Activated CD8-positive, alpha-beta memory T cell treated with anti-CD3 and anti-CD28 coated beads for 1 hour (primary cell): ENCODE measurements around the gene EQTN.

ENCODE experiments used
- DNase-seq, 2 donors: peaks; one replicate each; pipeline ENCODE4 v3.0.0-alpha.2; 2020; ENCODE audit warnings: low read depth in 1 of 2; ENCODE audit errors: extremely low read depth in 1 of 2

EQTN gene

DNA sequence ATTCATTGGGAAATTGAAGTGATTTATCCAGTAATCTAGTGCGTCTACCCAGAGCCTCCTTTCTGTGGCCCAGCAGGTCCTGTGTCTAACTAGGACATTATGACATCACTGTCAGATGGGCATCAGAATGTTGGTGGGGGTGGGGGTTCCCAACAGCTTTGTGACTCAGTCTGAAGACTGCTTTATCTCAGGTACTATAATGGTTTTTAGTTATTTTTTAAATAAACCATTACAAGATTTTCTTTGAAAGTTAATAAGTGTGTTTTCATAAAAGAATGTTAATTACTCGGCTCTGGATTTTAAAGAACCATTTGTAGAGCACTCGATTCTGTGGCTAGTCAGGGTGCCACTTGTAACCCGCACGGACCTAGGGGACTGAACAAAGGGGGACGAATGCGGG, at the start of gene EQTN:
Gene EQTN, minus strand, starts transcription at position 101 of the 400 bp plus-strand sequence. Its CDS starts 95 bp downstream, at position 6.
- no peak for DNase-seq

GRCh38 chr9:27344776-27345175, 47.8 kb upstream of the EQTN start:
- no peak for DNase-seq

DNA sequence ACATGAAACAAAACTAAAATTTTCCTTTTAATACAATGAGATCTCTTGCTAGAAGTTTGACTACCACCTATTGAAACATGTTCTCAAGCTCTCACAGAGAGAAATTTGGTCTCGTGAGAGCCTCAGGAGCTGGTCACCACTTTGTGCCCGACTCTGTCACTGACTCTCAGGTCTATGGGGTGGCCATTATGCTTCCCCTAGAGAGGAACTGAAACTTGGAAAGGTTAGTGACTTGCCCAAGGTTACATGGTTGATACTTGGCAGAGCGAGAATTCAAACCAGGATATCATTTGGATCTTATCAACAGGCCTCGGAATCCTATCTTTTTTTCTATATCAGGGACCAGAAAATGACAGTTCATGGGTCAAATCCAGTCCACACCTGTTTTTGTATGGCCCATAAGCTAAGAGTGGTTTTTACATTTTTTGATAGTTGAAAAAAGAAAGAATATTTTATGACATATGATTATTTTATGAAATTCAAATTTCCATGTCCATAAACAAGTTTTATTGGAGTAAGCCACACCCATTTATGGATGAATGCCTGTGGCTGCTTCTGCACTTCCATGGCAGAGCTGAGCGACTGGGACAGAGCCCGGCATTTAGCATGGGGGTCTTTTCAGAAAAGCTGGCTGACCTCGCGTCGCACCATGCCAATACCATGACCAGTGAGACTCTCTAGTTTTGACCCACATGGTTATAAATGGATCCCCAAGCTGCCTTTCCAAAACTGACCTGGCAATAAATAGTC, 44.8 kb upstream of the EQTN start:
- no peak for DNase-seq

GRCh38 chr9:27340961-27341511, 44.1 kb upstream of the EQTN start:
- no peak for DNase-seq

- no peak for DNase-seq
These were observed 43.3 kb upstream of the EQTN start for GRCh38 chr9:27340285-27340674.

- DNase-seq, result no peak
These were observed 42.8 kb upstream of the EQTN start for GRCh38 chr9:27339661-27340284.

GRCh38 chr9:27338527-27338903, 41.6 kb upstream of the EQTN start:
- no peak for DNase-seq

GRCh38 chr9:27337833-27338526, 41.0 kb upstream of the EQTN start:
- DNase-seq, result no peak

DNA sequence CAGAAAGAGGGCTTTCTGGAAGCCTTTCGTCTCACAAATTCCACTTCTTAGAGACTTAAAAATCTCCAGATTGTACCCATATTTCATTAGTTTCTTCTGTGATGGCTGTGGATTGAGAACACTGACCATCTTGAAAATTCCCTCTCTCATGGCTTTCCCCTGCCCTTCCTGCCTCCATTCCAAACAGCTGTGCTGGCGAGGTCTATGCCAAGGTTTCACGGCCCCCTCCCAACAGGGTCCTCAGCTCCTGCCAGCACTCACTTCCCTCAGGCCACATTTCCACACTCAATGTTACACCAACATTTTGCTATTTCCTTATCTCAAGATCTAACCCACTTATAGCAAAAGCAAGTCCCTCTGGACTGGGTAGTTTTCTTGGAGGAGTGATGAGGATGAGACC, 40.3 kb upstream of the EQTN start:
- no peak for DNase-seq

GRCh38 chr9:27336829-27337228, 39.9 kb upstream of the EQTN start:
- DNase-seq, result no peak

GRCh38 chr9:27336126-27336525, 39.2 kb upstream of the EQTN start:
- DNase-seq, result no peak

GRCh38 chr9:27335075-27335474, 38.1 kb upstream of the EQTN start:
- no peak for DNase-seq

DNA sequence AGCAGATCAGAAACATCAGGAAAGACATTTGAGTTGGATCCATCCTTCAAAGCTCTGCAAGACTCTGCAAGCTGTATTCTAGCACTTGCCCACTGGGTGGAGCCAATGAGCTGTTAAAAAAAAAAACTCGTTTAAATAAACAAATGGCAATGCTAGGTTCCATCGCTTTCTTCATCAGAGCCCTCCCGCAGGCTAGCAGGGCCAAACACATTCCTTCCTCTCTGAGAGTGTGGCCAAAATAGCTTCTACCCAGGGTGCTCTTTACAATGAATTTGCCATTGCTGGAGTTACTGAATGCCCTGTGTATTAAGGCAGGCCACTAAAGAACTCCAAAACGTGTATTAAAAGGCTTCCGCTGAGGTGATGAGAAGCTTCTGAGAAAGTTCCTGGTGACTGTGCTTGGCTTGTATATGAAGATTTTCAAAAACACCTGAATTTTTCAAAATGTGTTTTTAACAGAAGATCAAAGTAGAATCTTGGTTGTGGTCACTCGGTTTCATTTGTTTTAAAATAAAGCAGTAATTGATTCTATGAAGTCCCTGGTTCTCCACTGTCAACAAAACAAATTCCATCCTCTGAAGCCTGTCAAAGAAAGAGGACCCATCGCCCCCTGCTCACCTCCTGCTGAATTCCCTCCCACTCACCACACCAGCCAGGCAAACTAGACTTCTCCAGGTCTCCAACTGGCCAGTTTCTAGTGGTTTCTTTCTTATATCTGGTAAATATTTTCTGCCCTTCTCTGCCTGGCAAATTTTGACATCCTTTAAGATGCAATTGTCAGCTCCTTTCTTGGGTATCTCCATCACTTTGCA, 36.5 kb upstream of the EQTN start:
- DNase-seq, result peak in 1 of 2 donors; percentile 13

DNA sequence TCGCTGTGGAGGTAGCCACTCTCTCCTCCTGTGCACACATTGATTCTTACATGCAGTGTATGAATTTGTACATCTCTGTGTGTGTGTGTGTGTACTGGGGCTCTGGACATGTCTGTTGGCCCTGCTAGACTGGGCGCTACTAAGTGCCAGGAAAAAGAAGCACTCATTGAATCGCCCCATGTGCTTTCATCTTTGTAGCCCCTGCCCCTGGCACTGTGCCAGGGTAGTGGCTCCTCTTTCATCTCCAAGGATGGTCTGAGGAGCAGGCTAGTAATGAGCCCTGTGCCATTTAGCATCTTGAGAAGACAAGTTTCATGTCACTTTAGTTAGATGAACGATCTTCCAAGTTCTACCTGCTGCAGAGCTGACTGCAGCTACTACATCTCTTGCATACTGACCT, 34.4 kb upstream of the EQTN start:
- DNase-seq, result no peak

- no peak for DNase-seq
These were observed 32.3 kb upstream of the EQTN start for GRCh38 chr9:27329291-27329690.

DNA sequence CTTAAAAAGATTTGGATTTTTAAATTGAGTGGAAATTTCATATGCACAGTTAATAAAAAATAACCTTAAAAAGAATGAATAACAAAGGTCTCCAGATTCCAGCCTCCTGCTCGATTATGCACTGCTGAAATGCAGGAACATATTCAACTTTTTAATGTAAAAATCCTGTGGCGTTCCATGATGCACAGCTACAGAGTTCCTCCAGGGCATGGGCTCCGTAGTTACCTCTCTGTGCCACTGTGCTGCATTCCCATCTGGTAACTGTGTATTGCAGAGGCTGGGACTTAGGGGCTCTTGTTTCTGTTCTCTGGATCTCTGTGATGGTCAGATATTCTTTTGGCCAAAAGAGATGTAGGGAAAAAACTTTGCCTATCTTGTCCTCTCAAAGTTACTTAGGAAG, 31.5 kb upstream of the EQTN start:
- DNase-seq, result no peak

GRCh38 chr9:27311184-27311583, 14.2 kb upstream of the EQTN start:
- no peak for DNase-seq

DNA sequence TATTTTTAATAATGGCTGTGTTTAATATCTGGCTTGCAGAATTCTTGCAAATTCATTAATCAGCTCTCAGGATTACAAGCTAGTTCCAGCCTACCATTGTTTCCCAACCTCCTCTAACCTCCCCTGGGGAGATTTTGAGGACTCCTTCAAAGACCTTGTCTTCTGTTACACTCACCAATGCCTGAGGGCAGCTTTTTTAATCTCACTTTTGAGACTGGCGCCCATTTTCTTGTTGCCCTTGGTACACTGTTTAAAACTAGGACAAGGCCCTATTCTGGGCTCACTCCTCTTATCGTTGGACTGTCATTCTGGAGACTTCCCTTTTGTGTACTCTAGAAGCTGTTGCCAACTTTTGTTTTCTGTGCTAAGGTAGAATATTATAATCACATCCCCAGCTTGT, 13.6 kb upstream of the EQTN start:
- DNase-seq, result no peak

DNA sequence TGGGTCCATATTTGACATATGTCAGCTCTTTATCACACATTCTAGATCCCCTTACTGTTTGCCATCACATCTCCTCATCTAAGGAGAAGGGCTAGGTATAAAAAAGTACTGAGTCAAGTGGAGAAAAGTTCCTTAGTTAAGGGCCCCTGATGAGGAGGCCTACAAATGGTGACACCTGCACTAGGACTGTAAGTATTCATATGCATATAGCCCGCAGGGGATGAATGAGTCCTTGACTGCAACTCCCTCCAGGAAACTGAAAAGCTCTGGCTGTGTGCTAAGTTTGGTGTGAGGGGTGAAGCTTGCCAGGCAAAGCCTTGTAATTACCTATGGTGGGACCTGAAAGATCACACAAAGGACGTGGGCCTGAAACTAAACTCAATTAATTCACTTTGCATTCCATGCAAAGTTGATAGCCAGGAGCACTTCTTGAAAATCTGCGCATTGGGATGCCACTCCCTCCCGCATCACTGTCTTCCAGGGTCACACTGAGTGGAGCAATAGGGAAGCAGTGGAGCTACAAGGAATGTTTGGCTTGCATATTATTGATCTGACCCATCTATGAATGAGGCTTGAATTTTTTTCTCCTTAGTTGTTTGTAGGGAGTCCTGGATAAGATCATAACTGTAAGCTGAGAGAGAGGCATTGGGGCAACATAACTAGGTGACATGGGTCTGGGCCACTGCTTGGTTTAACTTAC, 11.9 kb upstream of the EQTN start:
- DNase-seq, result no peak

- DNase-seq, result no peak
These were observed 7.6 kb upstream of the EQTN start for GRCh38 chr9:27304521-27304920.
